HepG2 (cell line): ENCODE data around the gene ZMIZ1. TPM values are rescaled to one million over a fixed set of nuclear protein-coding genes. Genes with fewer than 3 reads are reported as not detected.

Source experiments
- HOXD1 ChIP-seq: sonication (generic); formaldehyde crosslinking; IDR thresholded peaks from 2 replicates; pipeline ENCODE4 v1.5.0; 2020; ENCODE audit warnings: missing genetic modification reagents
- IRF2 ChIP-seq: IDR thresholded peaks from 2 replicates; pipeline ENCODE4 v1.6.1; 2018; ENCODE audit warnings: missing genetic modification reagents, missing compliant biosample characterization
- PTBP1 ChIP-seq: fragments of 200-400 bp; formaldehyde crosslinking; IDR thresholded peaks from 2 replicates; pipeline ENCODE4 v1.6.1; 2018; ENCODE audit warnings: low read length, low read depth; ENCODE audit not compliant: poor library complexity, severe bottlenecking
- RBFOX2 ChIP-seq: fragments of 200-400 bp; formaldehyde crosslinking; IDR thresholded peaks from 2 replicates; pipeline ENCODE4 v1.6.1; 2017; ENCODE audit warnings: low read depth, mild to moderate bottlenecking, low read length
- REST ChIP-seq, 2 experiments: IDR thresholded peaks; 2 replicates each; pipeline ENCODE4 v1.6.1; 2011 to 2012; ENCODE audit warnings: low read length in 2 of 2, borderline replicate concordance in 1 of 2, low read depth in 1 of 2, mild to moderate bottlenecking in 1 of 2, moderate library complexity in 1 of 2
- SAFB2 ChIP-seq: sonication (generic); formaldehyde crosslinking; IDR thresholded peaks from 2 replicates; pipeline ENCODE4 v1.5.1; 2020; ENCODE audit warnings: missing genetic modification reagents, low read depth, mild to moderate bottlenecking, borderline replicate concordance
- SMYD3 ChIP-seq: sonication (generic); formaldehyde crosslinking; IDR thresholded peaks from 2 replicates; pipeline ENCODE4 v1.8.1; 2023; ENCODE audit warnings: mild to moderate bottlenecking, missing genetic modification reagents
- SP5 ChIP-seq: IDR thresholded peaks from 2 replicates; pipeline ENCODE4 v1.6.1; 2016; ENCODE audit warnings: low read depth, borderline replicate concordance
- TEAD3 ChIP-seq: optimal IDR thresholded peaks from 2 replicates; pipeline ENCODE3; 2016; ENCODE audit warnings: borderline replicate concordance
- TOPORS ChIP-seq: sonication (generic); formaldehyde crosslinking; IDR thresholded peaks from 2 replicates; pipeline ENCODE4 v1.8.0; 2023; ENCODE audit warnings: mild to moderate bottlenecking, missing genetic modification reagents
- WIZ ChIP-seq: sonication (generic); formaldehyde crosslinking; IDR thresholded peaks from 2 replicates; pipeline ENCODE4 v1.5.1; 2020; ENCODE audit warnings: mild to moderate bottlenecking, missing genetic modification reagents
- ZKSCAN5 ChIP-seq: sonication (generic); formaldehyde crosslinking; IDR thresholded peaks from 2 replicates; pipeline ENCODE4 v1.5.1; 2020; ENCODE audit warnings: mild to moderate bottlenecking, missing genetic modification reagents
- ZNF17 ChIP-seq: sonication (generic); formaldehyde crosslinking; IDR thresholded peaks from 2 replicates; pipeline ENCODE4 v1.5.0; 2020; ENCODE audit warnings: mild to moderate bottlenecking, missing genetic modification reagents
- ZNF256 ChIP-seq: sonication (generic); formaldehyde crosslinking; conservative IDR thresholded peaks from 2 replicates; pipeline ENCODE4 v1.4.0; 2020; ENCODE audit warnings: missing genetic modification reagents
- ZNF652 ChIP-seq: IDR thresholded peaks from 2 replicates; pipeline ENCODE4 v1.6.1; 2016; ENCODE audit warnings: low read depth, borderline replicate concordance
- ZNF777 ChIP-seq: sonication (generic); formaldehyde crosslinking; IDR thresholded peaks from 2 replicates; pipeline ENCODE4 v1.4.0; 2020; ENCODE audit warnings: missing genetic modification reagents
- ZSCAN21 ChIP-seq: sonication (generic); formaldehyde crosslinking; IDR thresholded peaks from 2 replicates; pipeline ENCODE4 v1.8.0; 2022; ENCODE audit warnings: mild to moderate bottlenecking, missing genetic modification reagents, moderate library complexity, borderline replicate concordance
- ZSCAN25 ChIP-seq: sonication (generic); formaldehyde crosslinking; IDR thresholded peaks from 2 replicates; pipeline ENCODE4 v1.8.0; 2022; ENCODE audit warnings: mild to moderate bottlenecking, missing genetic modification reagents
- polyA plus RNA-seq, 8 experiments: library from polyadenylated mRNA; depleted of rRNA in 3 of 8; stranded (reverse) in 7 of 8; unstranded in 1 of 8; fragments of >200 nt; fragmentation: Illumina TruSeq in 4 of 8; extraction: Trizol in 4 of 8; gene quantifications; 2 replicates each; pipeline versions ENCODE4 v1.2.1 to v1.2.3, GENCODE V29; 2011 to 2016; ENCODE audit warnings: low read depth in 4 of 8, missing spikeins in 1 of 8, mixed read lengths in 1 of 8; ENCODE audit not compliant: insufficient read depth in 1 of 8
- total RNA-seq, 5 experiments: library from RNA; depleted of rRNA; stranded (reverse); fragments of >200 nt; fragmentation: Illumina TruSeq; extraction: Trizol; gene quantifications; 2 replicates each; pipeline ENCODE4 v1.2.3, GENCODE V29; 2016; ENCODE audit warnings: low read depth in 1 of 5
- TF ChIP-seq, protein P1 (sequence below): sonication (generic); formaldehyde crosslinking; conservative IDR thresholded peaks from 2 replicates; pipeline ENCODE4 v1.5.0; 2020; ENCODE audit warnings: missing genetic modification reagents
- TF ChIP-seq, protein P2 (sequence below): sonication (generic); formaldehyde crosslinking; IDR thresholded peaks from 2 replicates; pipeline ENCODE4 v1.4.0; 2020; ENCODE audit warnings: missing genetic modification reagents
- TF ChIP-seq, protein P3 (sequence below): sonication (generic); formaldehyde crosslinking; conservative IDR thresholded peaks from 2 replicates; pipeline ENCODE4 v1.4.0; 2020; ENCODE audit warnings: missing genetic modification reagents
- TF ChIP-seq, protein P4 (sequence below): IDR thresholded peaks from 2 replicates; pipeline ENCODE4 v1.6.1; 2016; ENCODE audit warnings: mild to moderate bottlenecking

ZMIZ1 gene
- total and polyA plus RNA-seq, 2 of the 13 experiments (the other 11 are each of a cell fraction or from before 2014, with no cell fraction given): 5.3 to 10.2 TPM

DNA sequence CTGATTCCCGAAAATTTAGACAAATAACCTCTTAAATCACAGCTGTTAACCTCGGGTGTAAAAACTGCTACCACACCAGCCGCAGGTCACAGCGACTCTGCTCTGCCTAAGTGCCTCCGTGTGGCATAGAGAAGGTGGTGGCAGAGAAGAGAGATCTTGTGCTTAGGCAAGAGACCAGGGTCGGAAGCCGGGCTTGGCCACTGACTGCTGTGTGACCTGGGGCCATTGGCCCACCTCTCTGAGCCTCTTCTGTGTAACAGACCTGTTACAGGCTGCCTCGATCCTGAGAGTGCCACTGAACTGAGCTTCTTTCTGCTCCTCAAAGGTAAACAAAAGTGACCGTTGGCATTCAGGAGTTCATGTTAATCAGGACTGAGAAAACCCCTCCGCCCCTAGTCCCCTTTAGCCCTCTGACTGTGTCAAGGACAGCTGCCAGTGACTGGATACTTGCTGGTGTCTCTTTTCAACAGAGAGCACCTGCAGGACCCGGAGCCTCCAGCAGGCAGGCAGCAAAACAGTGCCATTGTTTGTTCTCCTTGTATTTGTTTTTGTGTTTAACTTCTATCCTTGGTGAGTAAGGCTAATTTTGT, 36.5 kb downstream of the ZMIZ1 start (continued):
- TF ChIP-seq ZNF777 (CRISPR knock-in tag): no peak
- TF ChIP-seq ZNF256 (CRISPR knock-in tag): no peak
- no peak; the same call in 1 of the 2 replicates for TF ChIP-seq SAFB2 (CRISPR knock-in tag)
- TF ChIP-seq SP5: peak; percentile 83
- TF ChIP-seq ZNF652 (CRISPR knock-in tag): peak; percentile 38; the same call in 1 of the 2 replicates
- no peak for TF ChIP-seq TOPORS (CRISPR knock-in tag)
- TF ChIP-seq, protein P1, sequence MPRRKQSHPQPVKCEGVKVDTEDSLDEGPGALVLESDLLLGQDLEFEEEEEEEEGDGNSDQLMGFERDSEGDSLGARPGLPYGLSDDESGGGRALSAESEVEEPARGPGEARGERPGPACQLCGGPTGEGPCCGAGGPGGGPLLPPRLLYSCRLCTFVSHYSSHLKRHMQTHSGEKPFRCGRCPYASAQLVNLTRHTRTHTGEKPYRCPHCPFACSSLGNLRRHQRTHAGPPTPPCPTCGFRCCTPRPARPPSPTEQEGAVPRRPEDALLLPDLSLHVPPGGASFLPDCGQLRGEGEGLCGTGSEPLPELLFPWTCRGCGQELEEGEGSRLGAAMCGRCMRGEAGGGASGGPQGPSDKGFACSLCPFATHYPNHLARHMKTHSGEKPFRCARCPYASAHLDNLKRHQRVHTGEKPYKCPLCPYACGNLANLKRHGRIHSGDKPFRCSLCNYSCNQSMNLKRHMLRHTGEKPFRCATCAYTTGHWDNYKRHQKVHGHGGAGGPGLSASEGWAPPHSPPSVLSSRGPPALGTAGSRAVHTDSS: no peak
- TF ChIP-seq, protein P2, sequence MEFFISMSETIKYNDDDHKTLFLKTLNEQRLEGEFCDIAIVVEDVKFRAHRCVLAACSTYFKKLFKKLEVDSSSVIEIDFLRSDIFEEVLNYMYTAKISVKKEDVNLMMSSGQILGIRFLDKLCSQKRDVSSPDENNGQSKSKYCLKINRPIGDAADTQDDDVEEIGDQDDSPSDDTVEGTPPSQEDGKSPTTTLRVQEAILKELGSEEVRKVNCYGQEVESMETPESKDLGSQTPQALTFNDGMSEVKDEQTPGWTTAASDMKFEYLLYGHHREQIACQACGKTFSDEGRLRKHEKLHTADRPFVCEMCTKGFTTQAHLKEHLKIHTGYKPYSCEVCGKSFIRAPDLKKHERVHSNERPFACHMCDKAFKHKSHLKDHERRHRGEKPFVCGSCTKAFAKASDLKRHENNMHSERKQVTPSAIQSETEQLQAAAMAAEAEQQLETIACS (CRISPR knock-in tag): no peak
- no peak for TF ChIP-seq ZKSCAN5 (CRISPR knock-in tag)
- peak; percentile 83 for TF ChIP-seq TEAD3
- no peak for TF ChIP-seq RBFOX2
- no peak for TF ChIP-seq ZSCAN21 (CRISPR knock-in tag)
- TF ChIP-seq IRF2: peak; percentile 62
- TF ChIP-seq, protein P3, sequence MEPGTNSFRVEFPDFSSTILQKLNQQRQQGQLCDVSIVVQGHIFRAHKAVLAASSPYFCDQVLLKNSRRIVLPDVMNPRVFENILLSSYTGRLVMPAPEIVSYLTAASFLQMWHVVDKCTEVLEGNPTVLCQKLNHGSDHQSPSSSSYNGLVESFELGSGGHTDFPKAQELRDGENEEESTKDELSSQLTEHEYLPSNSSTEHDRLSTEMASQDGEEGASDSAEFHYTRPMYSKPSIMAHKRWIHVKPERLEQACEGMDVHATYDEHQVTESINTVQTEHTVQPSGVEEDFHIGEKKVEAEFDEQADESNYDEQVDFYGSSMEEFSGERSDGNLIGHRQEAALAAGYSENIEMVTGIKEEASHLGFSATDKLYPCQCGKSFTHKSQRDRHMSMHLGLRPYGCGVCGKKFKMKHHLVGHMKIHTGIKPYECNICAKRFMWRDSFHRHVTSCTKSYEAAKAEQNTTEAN (CRISPR knock-in tag): no peak
- TF ChIP-seq ZNF17 (CRISPR knock-in tag): no peak
- TF ChIP-seq, protein P4, sequence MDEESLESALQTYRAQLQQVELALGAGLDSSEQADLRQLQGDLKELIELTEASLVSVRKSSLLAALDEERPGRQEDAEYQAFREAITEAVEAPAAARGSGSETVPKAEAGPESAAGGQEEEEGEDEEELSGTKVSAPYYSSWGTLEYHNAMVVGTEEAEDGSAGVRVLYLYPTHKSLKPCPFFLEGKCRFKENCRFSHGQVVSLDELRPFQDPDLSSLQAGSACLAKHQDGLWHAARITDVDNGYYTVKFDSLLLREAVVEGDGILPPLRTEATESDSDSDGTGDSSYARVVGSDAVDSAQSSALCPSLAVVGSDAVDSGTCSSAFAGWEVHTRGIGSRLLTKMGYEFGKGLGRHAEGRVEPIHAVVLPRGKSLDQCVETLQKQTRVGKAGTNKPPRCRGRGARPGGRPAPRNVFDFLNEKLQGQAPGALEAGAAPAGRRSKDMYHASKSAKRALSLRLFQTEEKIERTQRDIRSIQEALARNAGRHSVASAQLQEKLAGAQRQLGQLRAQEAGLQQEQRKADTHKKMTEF: peak; percentile 68
- no peak for TF ChIP-seq PTBP1
- no peak for TF ChIP-seq HOXD1
- TF ChIP-seq SMYD3 (CRISPR knock-in tag): no peak
- no peak for TF ChIP-seq REST (IDR thresholded peaks at IDR 0.05; ENCODE audit: borderline replicate concordance in 1 of 2, low read depth in 1 of 2, low read length in 2 of 2)
- TF ChIP-seq ZSCAN25 (CRISPR knock-in tag): no peak
- no peak for TF ChIP-seq WIZ (CRISPR knock-in tag)
